Uterus (tissue), 4 donors: ENCODE results near the gene CFDP1. TPM values are rescaled to one million over a fixed set of nuclear protein-coding genes. Genes with fewer than 3 reads are reported as not detected.
A peak's percentile ranks its signal among the peaks of the same experiment; 100 is the strongest.

Experiments used
- DNase-seq, 2 donors: peaks; one replicate each; pipeline ENCODE4 v3.0.0-alpha.2; 2019 to 2020
- H3K27ac ChIP-seq, 2 donors: fragments of 200-600 bp; sonication (generic); 1 replicate in 1 of 2; 2 replicates in 1 of 2; pipeline ENCODE4 v1.5.1; 2016 to 2018
- H3K27me3 ChIP-seq, 2 donors: fragments of 200-600 bp; sonication (generic); one replicate each; pipeline ENCODE4 v1.5.1; 2018 to 2019; ENCODE audit warnings: control low read depth in 1 of 2
- H3K36me3 ChIP-seq, 2 donors: fragments of 200-600 bp; sonication (generic); one replicate each; pipeline ENCODE4 v1.5.1; 2019; ENCODE audit warnings: control low read depth in 1 of 2
- H3K4me1 ChIP-seq, 2 donors: fragments of 200-600 bp; sonication (generic); one replicate each; pipeline ENCODE4 v1.5.1; 2018 to 2019; ENCODE audit warnings: control low read depth in 1 of 2
- H3K4me3 ChIP-seq, 2 donors: fragments of 200-600 bp; sonication (generic); 1 replicate in 1 of 2; 2 replicates in 1 of 2; pipeline ENCODE4 v1.5.1; 2018 to 2019; ENCODE audit warnings: mild to moderate bottlenecking in 1 of 2
- H3K9me3 ChIP-seq, 2 donors: fragments of 200-600 bp; sonication (generic); one replicate each; pipeline ENCODE4 v1.5.1; 2019; ENCODE audit warnings: control low read depth in 1 of 2
- CTCF ChIP-seq, 4 experiments: fragments of 200-600 bp in 2 of 4; fragments of 450-650 bp in 2 of 4; sonication (generic) in 2 of 4; IDR thresholded peaks; one replicate each; pipeline ENCODE4 v1.5.1; 2016 to 2019; ENCODE audit warnings: antibody characterized with exemption in 4 of 4, mild to moderate bottlenecking in 2 of 4, moderate library complexity in 1 of 4
- POLR2A ChIP-seq, 2 donors: fragments of 450-650 bp; IDR thresholded peaks; one replicate each; pipeline ENCODE4 v1.6.1; 2016; ENCODE audit warnings: antibody characterized with exemption in 2 of 2, mild to moderate bottlenecking in 1 of 2, moderate library complexity in 1 of 2
- intact Hi-C: fragments of 100-400 bp; cut with DNase I; formaldehyde crosslinking; loops from one replicate; pipeline ENCODE4 v1.15.1; 2023; ENCODE audit warnings: low total_unique reads
- total RNA-seq, 4 donors: library from RNA; depleted of rRNA in 3 of 4; stranded (reverse); fragments of >200 nt in 3 of 4; gene quantifications; one replicate each; pipeline versions ENCODE4 v1.1.0 to v1.2.4, GENCODE V29; 2014 to 2023
- donor health status: DM: yes; HTN: yes; CAD: no.

CFDP1 gene
- total RNA-seq, 4 donors from 2014 or later: 22.3 to 90.8 (median 73.4) TPM

GRCh38 chr16:75326333-75326732 is 107.0 kb downstream of the CFDP1 start:
- Histone ChIP-seq H3K27ac (no peak overlapping the region), H3K4me1 (no peaks in the 10 kb centered on the region), H3K9me3 (no peaks in the 10 kb centered on the region), H3K27me3 (no peaks in the 10 kb centered on the region), H3K36me3 (no peaks in the 10 kb centered on the region), H3K4me3 (no peak overlapping the region)
- intact Hi-C loops: no loop called here
- DNase-seq: no peak
- no peak for TF ChIP-seq CTCF (IDR thresholded peaks at IDR 0.05)
- TF ChIP-seq POLR2A (IDR thresholded peaks at IDR 0.05): no peak

- intact Hi-C loops: no loop called here
- TF ChIP-seq CTCF (IDR thresholded peaks at IDR 0.05): no peak
- no peak for TF ChIP-seq POLR2A (IDR thresholded peaks at IDR 0.05)
- no peak overlapping the region for H3K27ac ChIP-seq
- no peak for DNase-seq
- H3K27me3 ChIP-seq: no peaks in the 10 kb centered on the region
- H3K4me3 ChIP-seq: no peak overlapping the region
- no peaks in the 10 kb centered on the region for H3K4me1 ChIP-seq
- H3K36me3 ChIP-seq: no peaks in the 10 kb centered on the region
- no peaks in the 10 kb centered on the region for H3K9me3 ChIP-seq
Measured at GRCh38 chr16:75323933-75324332, 109.4 kb downstream of the CFDP1 start.

- Histone ChIP-seq H3K4me3 (no peak overlapping the region), H3K27ac (no peak overlapping the region), H3K36me3 (no peaks in the 10 kb centered on the region), H3K4me1 (no peaks in the 10 kb centered on the region), H3K9me3 (no peaks in the 10 kb centered on the region), H3K27me3 (no peaks in the 10 kb centered on the region)
- no peak for DNase-seq
- intact Hi-C loops: no loop called here
- no peak for TF ChIP-seq CTCF (IDR thresholded peaks at IDR 0.05)
Measured at GRCh38 chr16:75323198-75323597, 110.1 kb downstream of the CFDP1 start.

- Histone ChIP-seq H3K4me3 (no peak overlapping the region), H3K27ac (no peak overlapping the region), H3K4me1 (no peaks in the 10 kb centered on the region), H3K27me3 (no peaks in the 10 kb centered on the region), H3K36me3 (no peaks in the 10 kb centered on the region), H3K9me3 (no peaks in the 10 kb centered on the region)
- intact Hi-C loops: no loop called here
- no peak for DNase-seq
- TF ChIP-seq CTCF (IDR thresholded peaks at IDR 0.05) (no peak), POLR2A (IDR thresholded peaks at IDR 0.05) (no peak)
Measured at GRCh38 chr16:75322740-75323139, 110.6 kb downstream of the CFDP1 start.

GRCh38 chr16:75320435-75320834 is 112.9 kb downstream of the CFDP1 start:
- Histone ChIP-seq H3K4me1 (no peaks in the 10 kb centered on the region), H3K27ac (peak overlapping the region; percentile 46 to 50), H3K27me3 (no peaks in the 10 kb centered on the region), H3K36me3 (no peaks in the 10 kb centered on the region), H3K9me3 (no peaks in the 10 kb centered on the region), H3K4me3 (no peak overlapping the region)
- TF ChIP-seq CTCF (IDR thresholded peaks at IDR 0.05): no peak
- TF ChIP-seq POLR2A (IDR thresholded peaks at IDR 0.05): no peak
- no peak for DNase-seq
- intact Hi-C loops: no loop called here
